Natural killer cell (primary cell): Measurements from ENCODE around the gene SETD1B. TPM values are rescaled to one million over a fixed set of nuclear protein-coding genes. Genes with fewer than 3 reads are reported as not detected.

ENCODE experiments used
- ATAC-seq, 3 donors: fragments of 150-1000 bp in 2 of 3; fragments of 200-7000 bp in 1 of 3; cut with Tn5 transposase; 1 replicate in 1 of 3; 2 replicates in 2 of 3; pipeline ENCODE4 v1.10.0; 2021; ENCODE audit warnings: mild to moderate bottlenecking in 2 of 3, moderate library complexity in 2 of 3
- DNase-seq, 2 donors: peaks; one replicate each; pipeline versions ENCODE4 v3.0.0 to v3.0.0-alpha.2; 2013 to 2021; ENCODE audit warnings: mixed read lengths in 1 of 2
- H3K27ac ChIP-seq: one replicate; pipeline ENCODE4 v1.5.1; 2013; ENCODE audit warnings: mild to moderate bottlenecking, low read length
- H3K27me3 ChIP-seq: one replicate; pipeline ENCODE4 v1.6.1; 2013; ENCODE audit warnings: low read length; ENCODE audit not compliant: control insufficient read depth, insufficient read depth
- H3K36me3 ChIP-seq: one replicate; pipeline ENCODE4 v1.6.1; 2013; ENCODE audit warnings: low read length; ENCODE audit not compliant: control insufficient read depth, insufficient read depth
- H3K4me1 ChIP-seq: one replicate; pipeline ENCODE4 v1.6.1; 2013; ENCODE audit warnings: low read length; ENCODE audit not compliant: control insufficient read depth, insufficient read depth
- H3K4me3 ChIP-seq: one replicate; pipeline ENCODE4 v1.5.1; 2013; ENCODE audit warnings: low read length
- H3K9me3 ChIP-seq: one replicate; pipeline ENCODE4 v1.6.1; 2013; ENCODE audit warnings: low read length; ENCODE audit not compliant: control insufficient read depth, insufficient read depth
- H3K27ac Mint-ChIP-seq, 2 donors: one replicate each; pipeline ENCODE4 v1.8.0; 2022; ENCODE audit warnings: mild to moderate bottlenecking in 2 of 2, mixed read lengths in 2 of 2, moderate library complexity in 1 of 2
- H3K27me3 Mint-ChIP-seq, 2 donors: one replicate each; pipeline ENCODE4 v1.8.0; 2022; ENCODE audit warnings: low read depth in 2 of 2, mixed read lengths in 2 of 2
- H3K36me3 Mint-ChIP-seq: one replicate; pipeline ENCODE4 v1.8.0; 2022; ENCODE audit warnings: mixed read lengths
- H3K4me1 Mint-ChIP-seq, 2 donors: one replicate each; pipeline ENCODE4 v1.8.0; 2022; ENCODE audit warnings: mixed read lengths in 2 of 2
- H3K4me3 Mint-ChIP-seq: one replicate; pipeline ENCODE4 v1.8.0; 2022; ENCODE audit warnings: mild to moderate bottlenecking, moderate library complexity, mixed read lengths
- H3K9me3 Mint-ChIP-seq, 2 donors: one replicate each; pipeline ENCODE4 v1.8.0; 2022; ENCODE audit warnings: mixed read lengths in 2 of 2
- CTCF ChIP-seq: fragments of 200-600 bp; IDR thresholded peaks from one replicate; pipeline ENCODE4 v1.8.0; 2022; ENCODE audit warnings: antibody characterized with exemption
- whole genome bisulfite sequencing: methylation state at CpG from one replicate; pipeline ENCODE4 v1.1.7; 2013; ENCODE audit warnings: missing lambda C conversion rate; ENCODE audit not compliant: insufficient coverage; 5-methylcytosine and 5-hydroxymethylcytosine counted together
- intact Hi-C: fragments of 100-400 bp; cut with micrococcal nuclease; formaldehyde crosslinking; loops from one replicate; pipeline ENCODE4 v1.14.2; 2022
- total RNA-seq, 4 donors: library from RNA; stranded (reverse); fragments of 120-200 nt in 1 of 4; gene quantifications; one replicate each; pipeline versions ENCODE4 v1.2.3 to v1.2.4, GENCODE V29; 2013 to 2022

The SETD1B gene
- total RNA-seq, 3 donors from 2014 or later (not counting 1 experiment from before 2014, with no cell fraction given): 55.1 to 57.5 (median 56.2) TPM

- Mint-ChIP-seq H3K36me3 (no peaks in the 10 kb centered on the region), H3K4me3 (no peak overlapping the region), H3K4me1 (no peaks in the 10 kb centered on the region), H3K9me3 (no peaks in the 10 kb centered on the region), H3K27me3 (no peaks in the 10 kb centered on the region), H3K27ac (no peak overlapping the region)
- no peak for DNase-seq
- no peak for ATAC-seq
- no peak for TF ChIP-seq CTCF
- Histone ChIP-seq H3K4me1 (peaks cover 9% of the 10 kb centered on the region), H3K4me3 (no peak overlapping the region), H3K27me3 (no peaks in the 10 kb centered on the region), H3K9me3 (no peaks in the 10 kb centered on the region), H3K36me3 (no peaks in the 10 kb centered on the region), H3K27ac (no peak overlapping the region)
- WGBS: 94% methylated on average over 10 of the region's 11 CpGs
- intact Hi-C loops: no loop called here
Observed at GRCh38 chr12:121857322-121858246, 53.8 kb downstream of the SETD1B start.

DNA sequence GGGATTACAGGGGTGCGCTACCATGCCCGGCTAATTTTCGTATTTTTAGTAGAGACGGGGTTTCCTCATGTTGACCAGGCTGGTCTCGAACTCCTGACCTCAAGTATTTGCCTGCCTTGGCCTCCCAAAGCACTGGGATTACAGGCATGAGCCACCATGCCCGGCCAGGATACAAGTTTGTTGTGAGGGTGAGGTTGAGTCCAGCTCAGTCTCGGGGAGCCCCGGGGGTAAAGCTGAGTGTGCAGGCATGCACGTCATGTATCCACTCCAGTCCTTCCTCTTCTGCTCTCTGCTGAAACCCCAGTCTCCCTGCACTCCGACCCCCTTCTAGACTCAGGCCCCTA is 54.5 kb downstream of the SETD1B start:
- Histone ChIP-seq H3K9me3 (no peaks in the 10 kb centered on the region), H3K27ac (no peak overlapping the region), H3K4me3 (no peak overlapping the region), H3K36me3 (no peaks in the 10 kb centered on the region), H3K27me3 (no peaks in the 10 kb centered on the region), H3K4me1 (peaks cover 9% of the 10 kb centered on the region)
- Mint-ChIP-seq H3K4me1 (no peaks in the 10 kb centered on the region), H3K27me3 (no peaks in the 10 kb centered on the region), H3K36me3 (no peaks in the 10 kb centered on the region), H3K4me3 (no peak overlapping the region), H3K27ac (no peak overlapping the region), H3K9me3 (no peaks in the 10 kb centered on the region)
- DNase-seq (no peak), ATAC-seq (no peak)
- 93% methylated on average over 10 of the region's 10 CpGs for WGBS
- no peak for TF ChIP-seq CTCF
- intact Hi-C loops: no loop called here

DNA sequence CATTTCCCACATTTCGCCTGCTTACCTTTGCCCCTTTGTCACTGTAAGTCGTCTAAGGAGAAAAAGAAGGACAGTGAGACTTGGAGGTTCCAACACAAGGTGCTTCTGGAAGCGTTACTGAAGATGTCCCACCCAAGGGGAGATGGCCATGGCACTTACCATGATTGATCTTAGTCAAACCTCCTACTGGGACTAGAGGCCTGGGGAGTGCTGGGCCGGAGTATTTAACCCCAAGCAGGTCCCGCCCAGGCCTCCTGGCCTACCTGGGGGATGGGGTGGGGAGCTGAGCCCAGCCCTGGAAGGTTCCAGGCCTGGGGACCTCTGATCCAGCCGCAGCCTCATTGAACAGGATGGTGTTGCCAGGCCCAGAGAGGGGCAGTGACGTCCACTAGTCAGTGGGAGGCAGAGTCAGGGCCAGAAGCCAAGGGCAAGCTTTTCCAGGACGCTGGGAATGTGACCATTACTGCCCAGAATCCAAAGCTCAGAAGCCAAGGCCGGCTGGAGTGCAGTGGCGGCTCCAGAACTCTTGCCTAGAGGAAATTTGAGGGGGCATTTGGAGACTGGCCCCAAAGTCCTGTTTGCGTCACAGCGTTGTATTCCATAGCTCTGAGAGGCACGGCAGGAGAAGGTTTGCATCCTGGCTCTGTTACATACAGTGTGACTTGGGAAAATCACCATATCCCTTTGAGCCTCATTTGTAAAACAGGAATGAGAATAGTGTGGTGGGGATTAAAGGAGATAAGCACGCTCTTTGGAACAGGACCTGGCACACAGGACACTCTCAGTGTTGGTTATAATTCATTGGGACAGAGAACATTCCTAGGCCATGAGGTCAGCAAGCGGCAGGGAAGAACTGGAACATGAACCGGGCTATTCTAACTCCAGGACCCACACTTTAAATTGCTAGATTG is 55.1 kb downstream of the SETD1B start, which contains the start of gene HPD:
TSS of gene HPD (minus strand) at position 198 of the 911 bp plus-strand sequence. CDS start at position 162, 36 bp downstream.
- WGBS: 87% methylated on average over 16 of the region's 16 CpGs
- H3K27me3 ChIP-seq: no peaks in the 10 kb centered on the region
- no peak for TF ChIP-seq CTCF
- no peaks in the 10 kb centered on the region for H3K9me3 ChIP-seq
- peaks cover 9% of the 10 kb centered on the region for H3K4me1 ChIP-seq
- ATAC-seq (no peak), DNase-seq (no peak)
- no peaks in the 10 kb centered on the region for H3K36me3 Mint-ChIP-seq
- no peaks in the 10 kb centered on the region for H3K4me1 Mint-ChIP-seq
- no peak within 1 kb of the TSS for H3K27ac ChIP-seq
- no peak within 1 kb of the TSS for H3K27ac Mint-ChIP-seq
- intact Hi-C loops: no loop called here
- no peaks in the 10 kb centered on the region for H3K9me3 Mint-ChIP-seq
- no peaks in the 10 kb centered on the region for H3K36me3 ChIP-seq
- H3K4me3 ChIP-seq: no peak within 1 kb of the TSS
- no peak within 1 kb of the TSS for H3K4me3 Mint-ChIP-seq
- no peaks in the 10 kb centered on the region for H3K27me3 Mint-ChIP-seq
